IMR-90 (cell line): ENCODE results near the gene CST11. TPM values are rescaled to one million over a fixed set of nuclear protein-coding genes. Genes with fewer than 3 reads are reported as not detected.

Experiments used
- ATAC-seq: fragments of 200-7000 bp; cut with Tn5 transposase; 2 replicates; pipeline ENCODE4 v1.9.1; 2020; ENCODE audit warnings: low read depth, mild to moderate bottlenecking, moderate library complexity
- BruUV-seq: library from RNA; stranded (reverse); fragments of 400-500 nt; replicated peaks from 2 replicates; lab custom pipeline; 2021; lab: Mats Ljungman, UMichigan
- CTCF ChIA-PET: fragments of 300-600 bp; formaldehyde crosslinking; extraction: SDS; loops from one replicate; lab custom pipeline; 2021; ENCODE audit warnings: antibody characterized with exemption; lab: Yijun Ruan, JAX
- POLR2A ChIA-PET: fragments of 300-600 bp; sonication (Branson Sonifier 250); formaldehyde crosslinking; loops from one replicate; lab custom pipeline; 2022; ENCODE audit warnings: antibody characterized with exemption; ENCODE audit not compliant: unreplicated experiment; lab: Charles Lee
- DNase-seq: peaks from one replicate; pipeline ENCODE4 v3.0.0; 2013
- H2AFZ ChIP-seq: replicated peaks from 2 replicates; pipeline ENCODE3; 2013; ENCODE audit warnings: low read length, mild to moderate bottlenecking; ENCODE audit not compliant: poor library complexity
- H2AK5ac ChIP-seq: 2 replicates; pipeline ENCODE4 v1.6.1; 2013; ENCODE audit warnings: low read depth, low read length, inconsistent platforms
- H2AK9ac ChIP-seq: replicated peaks from 2 replicates; pipeline ENCODE3; 2013; ENCODE audit warnings: mild to moderate bottlenecking, low read depth, low read length, moderate library complexity; ENCODE audit not compliant: poor library complexity
- H2BK120ac ChIP-seq: 2 replicates; pipeline ENCODE4 v1.6.1; 2013; ENCODE audit warnings: low read depth, low read length, inconsistent platforms
- H2BK15ac ChIP-seq: 3 replicates; pipeline ENCODE4 v1.6.1; 2013; ENCODE audit warnings: low read depth, low read length, inconsistent platforms
- H2BK20ac ChIP-seq: 2 replicates; pipeline ENCODE4 v1.6.1; 2013; ENCODE audit warnings: low read depth, mild to moderate bottlenecking, inconsistent platforms, low read length, moderate library complexity
- H2BK5ac ChIP-seq: 2 replicates; pipeline ENCODE4 v1.6.1; 2013; ENCODE audit warnings: mild to moderate bottlenecking, low read depth, low read length, inconsistent platforms; ENCODE audit not compliant: poor library complexity, severe bottlenecking
- H3K14ac ChIP-seq: replicated peaks from 2 replicates; pipeline ENCODE4 v1.6.1; 2013; ENCODE audit warnings: low read depth, low read length, inconsistent platforms
- H3K18ac ChIP-seq: 2 replicates; pipeline ENCODE4 v1.6.1; 2013; ENCODE audit warnings: low read depth, low read length, control low read depth
- H3K23ac ChIP-seq: 2 replicates; pipeline ENCODE4 v1.6.1; 2013; ENCODE audit warnings: low read depth, low read length, inconsistent platforms
- H3K27ac ChIP-seq: 2 replicates; pipeline ENCODE4 v1.5.1; 2013; ENCODE audit warnings: mild to moderate bottlenecking, control low read depth, low read length; ENCODE audit not compliant: insufficient read depth
- H3K27me3 ChIP-seq: 2 replicates; pipeline ENCODE4 v1.6.1; 2013; ENCODE audit warnings: low read length; ENCODE audit not compliant: control insufficient read depth, insufficient read depth
- H3K36me3 ChIP-seq: 2 replicates; pipeline ENCODE4 v1.6.1; 2013; ENCODE audit warnings: low read length, mixed read lengths; ENCODE audit not compliant: control insufficient read depth, insufficient read depth
- H3K4ac ChIP-seq: 2 replicates; pipeline ENCODE4 v1.6.1; 2013; ENCODE audit warnings: low read depth, low read length, inconsistent platforms
- H3K4me1 ChIP-seq: 2 replicates; pipeline ENCODE4 v1.6.1; 2013; ENCODE audit warnings: low read length, mixed read lengths; ENCODE audit not compliant: control insufficient read depth, insufficient read depth
- H3K4me2 ChIP-seq: 2 replicates; pipeline ENCODE4 v1.6.1; 2013; ENCODE audit warnings: low read depth, mild to moderate bottlenecking, control low read depth, low read length, moderate library complexity
- H3K4me3 ChIP-seq: 2 replicates; pipeline ENCODE4 v1.5.1; 2013; ENCODE audit warnings: low read depth, mild to moderate bottlenecking, control low read depth, low read length, moderate library complexity; ENCODE audit not compliant: insufficient read depth
- H3K56ac ChIP-seq: 2 replicates; pipeline ENCODE4 v1.6.1; 2013; ENCODE audit warnings: low read length, inconsistent platforms; ENCODE audit not compliant: insufficient read depth; ENCODE audit errors: extremely low read depth
- H3K79me1 ChIP-seq, 2 experiments: 2 replicates each; pipeline ENCODE4 v1.6.1; 2013; ENCODE audit warnings: low read length in 2 of 2, inconsistent platforms in 1 of 2, low read depth in 1 of 2
- H3K9ac ChIP-seq: 2 replicates; pipeline ENCODE4 v1.6.1; 2013; ENCODE audit warnings: low read depth, low read length, control low read depth
- H3K9me1 ChIP-seq: 2 replicates; pipeline ENCODE4 v1.6.1; 2013; ENCODE audit warnings: low read length, inconsistent platforms; ENCODE audit not compliant: insufficient read depth
- H3K9me3 ChIP-seq: 2 replicates; pipeline ENCODE4 v1.6.1; 2013; ENCODE audit warnings: low read length; ENCODE audit not compliant: control insufficient read depth, insufficient read depth
- H4K20me1 ChIP-seq: 2 replicates; pipeline ENCODE4 v1.6.1; 2013; ENCODE audit warnings: low read length, inconsistent platforms; ENCODE audit not compliant: insufficient read depth
- H4K5ac ChIP-seq: 2 replicates; pipeline ENCODE4 v1.6.1; 2013; ENCODE audit warnings: mild to moderate bottlenecking, low read depth, low read length, control low read depth
- H4K8ac ChIP-seq, 2 experiments: 2 replicates each; pipeline ENCODE4 v1.6.1; 2013; ENCODE audit warnings: low read depth in 2 of 2, low read length in 2 of 2, control low read depth in 1 of 2, inconsistent platforms in 1 of 2
- H4K91ac ChIP-seq: 2 replicates; pipeline ENCODE4 v1.6.1; 2013; ENCODE audit warnings: low read depth, low read length, inconsistent platforms; ENCODE audit not compliant: insufficient read depth
- BHLHE40 ChIP-seq: fragments of 150-350 bp; IDR thresholded peaks from 2 replicates; pipeline ENCODE4 v1.6.1; 2016; ENCODE audit warnings: mild to moderate bottlenecking, low read depth, low read length
- CEBPB ChIP-seq: IDR thresholded peaks from 2 replicates; pipeline ENCODE4 v1.6.1; 2012; ENCODE audit warnings: low read depth, low read length, improper control_type of control experiment
- CHD1 ChIP-seq: IDR thresholded peaks from 2 replicates; pipeline ENCODE4 v1.6.1; 2012; ENCODE audit warnings: low read depth, low read length, improper control_type of control experiment
- ELK1 ChIP-seq: fragments of 150-350 bp; IDR thresholded peaks from 2 replicates; pipeline ENCODE4 v1.6.1; 2016; ENCODE audit warnings: low read depth, mild to moderate bottlenecking, low read length, moderate library complexity, borderline replicate concordance
- FOS ChIP-seq: fragments of 150-350 bp; IDR thresholded peaks from 2 replicates; pipeline ENCODE4 v1.6.1; 2016; ENCODE audit warnings: low read depth, low read length
- MAFK ChIP-seq: IDR thresholded peaks from 2 replicates; pipeline ENCODE4 v1.6.1; 2012; ENCODE audit warnings: low read depth, low read length, improper control_type of control experiment
- MAZ ChIP-seq: IDR thresholded peaks from 2 replicates; pipeline ENCODE4 v1.6.1; 2012; ENCODE audit warnings: low read depth, mild to moderate bottlenecking, low read length, improper control_type of control experiment, moderate library complexity, borderline replicate concordance
- MXI1 ChIP-seq: IDR thresholded peaks from 2 replicates; pipeline ENCODE4 v1.6.1; 2012; ENCODE audit warnings: low read depth, mild to moderate bottlenecking, low read length, moderate library complexity, borderline replicate concordance
- NFE2L2 ChIP-seq: fragments of 150-350 bp; IDR thresholded peaks from 2 replicates; pipeline ENCODE4 v1.6.1; 2016; ENCODE audit warnings: low read depth, mild to moderate bottlenecking, low read length
- POLR2A ChIP-seq: IDR thresholded peaks from 2 replicates; pipeline ENCODE4 v1.6.1; 2012; ENCODE audit warnings: mild to moderate bottlenecking, low read depth, low read length
- RAD21 ChIP-seq: IDR thresholded peaks from 2 replicates; pipeline ENCODE4 v1.6.1; 2012; ENCODE audit warnings: low read length, improper control_type of control experiment
- RCOR1 ChIP-seq: IDR thresholded peaks from 2 replicates; pipeline ENCODE4 v1.6.1; 2012; ENCODE audit warnings: mild to moderate bottlenecking, low read length, improper control_type of control experiment; ENCODE audit not compliant: insufficient replicate concordance
- SMC3 ChIP-seq: fragments of 150-350 bp; IDR thresholded peaks from 2 replicates; pipeline ENCODE4 v1.6.1; 2016; ENCODE audit warnings: low read depth, mild to moderate bottlenecking, antibody characterized with exemption, low read length, moderate library complexity
- USF2 ChIP-seq: fragments of 150-350 bp; IDR thresholded peaks from 2 replicates; pipeline ENCODE4 v1.6.1; 2017; ENCODE audit warnings: mild to moderate bottlenecking, antibody characterized with exemption, low read length, low read depth
- WGBS, 2 experiments: methylation state at CpG; one replicate each; pipeline versions ENCODE4 v1.1.5 to v1.1.7; 2013; ENCODE audit warnings: missing lambda C conversion rate in 2 of 2; ENCODE audit not compliant: insufficient read length in 1 of 2; ENCODE audit errors: extremely low coverage in 2 of 2; 5-methylcytosine and 5-hydroxymethylcytosine counted together
- dilution Hi-C: fragments of 300-500 bp; cut with HindIII; formaldehyde crosslinking; loops from one replicate; pipeline ENCODE4 v1.14.3; 2018; ENCODE audit warnings: low sequenced_read_pairs; ENCODE audit not compliant: unreplicated experiment
- in situ Hi-C: fragments of 300-500 bp; cut with MboI; formaldehyde crosslinking; loops from 3 replicates; pipeline ENCODE4 v1.14.3; 2019; ENCODE audit warnings: low sequenced_read_pairs, inconsistent platforms, mixed read lengths
- intact Hi-C: fragments of 100-400 bp; cut with micrococcal nuclease; formaldehyde crosslinking; loops from 2 replicates; pipeline ENCODE4 v1.10.0; 2022
- polyA plus RNA-seq, 3 experiments: library from polyadenylated mRNA; depleted of rRNA; stranded (reverse); fragments of >200 nt; gene quantifications; 2 replicates each; pipeline ENCODE4 v1.2.3, GENCODE V29; 2012; ENCODE audit warnings: low replicate concordance in 1 of 3
- total RNA-seq: library from RNA; depleted of rRNA; stranded (reverse); fragments of >200 nt; gene quantifications from 2 replicates; pipeline ENCODE4 v1.2.3, GENCODE V29; 2012

Gene CST11
- total and polyA plus RNA-seq, 2 of the 4 experiments (the other 2 are of a cell fraction) = not detected

- H3K27ac ChIP-seq = peak within 1 kb of the TSS; percentile 75
- no peak within 1 kb of the TSS for H2BK15ac ChIP-seq
- H3K9me3 ChIP-seq = no peaks in the 10 kb centered on the region
- ATAC-seq (peak; percentile 99), DNase-seq (peak; percentile 88)
- peak within 1 kb of the TSS; percentile 49 for H2BK120ac ChIP-seq
- intact Hi-C loops = loop anchor here (1.0 kb wide), 1 partner anchor 60 kb away; no protein-coding TSS in a partner anchor
- peak within 1 kb of the TSS; percentile 79 for H3K9ac ChIP-seq
- H4K20me1 ChIP-seq = peaks cover 3% of the 10 kb centered on the region; the same call in 1 of the 2 replicates
- peaks cover 3 to 16% of the 10 kb centered on the region in 2 experiments; a peak in 3 of 4 replicates for H3K79me1 ChIP-seq
- peaks cover 3% of the 10 kb centered on the region for H3K9me1 ChIP-seq
- H2AFZ ChIP-seq = peak within 1 kb of the TSS; percentile 97
- peak within 1 kb of the TSS; percentile 53; the same call in 1 of the 2 replicates for H4K91ac ChIP-seq
- POLR2A ChIA-PET = interaction anchor here (0.6 kb wide), 1 partner anchor 10 kb away, joined by 3 read pairs; no protein-coding TSS in a partner anchor
- CTCF ChIA-PET = interaction anchor here (0.6 to 1.5 kb wide), 4 partner anchors 19 to 43 kb away, joined by 3 to 5 read pairs (median 4); no protein-coding TSS in a partner anchor
- H3K4me3 ChIP-seq = peak within 1 kb of the TSS; percentile 67
- peaks cover 1% of the 10 kb centered on the region; the same call in 1 of the 2 replicates for H3K4me1 ChIP-seq
- peak within 1 kb of the TSS; percentile 61; the same call in 1 of the 2 replicates for H2AK5ac ChIP-seq
- peak within 1 kb of the TSS; percentile 32 for H3K18ac ChIP-seq
- peak within 1 kb of the TSS; percentile 96 for H3K14ac ChIP-seq
- H4K5ac ChIP-seq = peak within 1 kb of the TSS; percentile 73
- peak within 1 kb of the TSS; percentile 78 for H2BK5ac ChIP-seq
- H3K4ac ChIP-seq = peak within 1 kb of the TSS; percentile 94
- dilution Hi-C loops = no loop called here
- peak within 1 kb of the TSS; percentile 77 for H3K56ac ChIP-seq
- H2AK9ac ChIP-seq = peak within 1 kb of the TSS; percentile 91
- no peak within 1 kb of the TSS for H2BK20ac ChIP-seq
- WGBS, 2 experiments = 0% methylated on average over 14 of the region's 64 CpGs; no CpG with 5 or more reads in 1 of the 2 experiments
- BruUV-seq = no TSS peak
- peak within 1 kb of the TSS; percentile 80; the same call in 1 of the 2 replicates for H3K23ac ChIP-seq
- H4K8ac ChIP-seq = peak within 1 kb of the TSS; percentile 72 to 98
- H3K4me2 ChIP-seq = peak within 1 kb of the TSS; percentile 93
- in situ Hi-C loops = no loop called here
- H3K36me3 ChIP-seq = no peaks in the 10 kb centered on the region
- H3K27me3 ChIP-seq = no peaks in the 10 kb centered on the region
- TF ChIP-seq RCOR1 = no peak
- 0 out of 2 replicates have a peak, but pooled peaks have one; percentile 17 for TF ChIP-seq MAZ
- peak; percentile 26; the same call in 1 of the 2 replicates for TF ChIP-seq RAD21
- no peak for TF ChIP-seq ELK1
- no peak for TF ChIP-seq MAFK
- peak; percentile 63 for TF ChIP-seq POLR2A
- no peak for TF ChIP-seq BHLHE40
- TF ChIP-seq CHD1 = 0 out of 2 replicates have a peak, but pooled peaks have one; percentile 70
- TF ChIP-seq MXI1 = 0 out of 2 replicates have a peak, but pooled peaks have one; percentile 68
- no peak for TF ChIP-seq CEBPB
- TF ChIP-seq USF2 = no peak
- no peak for TF ChIP-seq FOS
- TF ChIP-seq SMC3 = no peak; the same call in 1 of the 2 replicates
- no peak for TF ChIP-seq NFE2L2
Measured at GRCh38 chr20:23420943-23421931, 31.4 kb downstream of the CST11 start, which contains the start of gene NAPB. Gene NAPB (minus strand): TSS chr20:23421488. CDS start chr20:23421402, 86 bp downstream.
